Esophagus muscularis mucosa (tissue), 3 donors: ENCODE results near the gene FBXL7.

Source experiments
- POLR2A ChIP-seq: fragments of 450-650 bp; IDR thresholded peaks from one replicate; pipeline ENCODE4 v1.6.1; 2017; ENCODE audit warnings: antibody characterized with exemption, moderate library complexity, mild to moderate bottlenecking, low read depth
- TF ChIP-seq, protein P1 (sequence below), 3 experiments: fragments of 200-600 bp in 2 of 3; fragments of 450-650 bp in 1 of 3; sonication (generic) in 2 of 3; IDR thresholded peaks; one replicate each; pipeline ENCODE4 v1.5.1; 2017 to 2019; ENCODE audit warnings: antibody characterized with exemption in 3 of 3, mild to moderate bottlenecking in 2 of 3, moderate library complexity in 1 of 3

DNA sequence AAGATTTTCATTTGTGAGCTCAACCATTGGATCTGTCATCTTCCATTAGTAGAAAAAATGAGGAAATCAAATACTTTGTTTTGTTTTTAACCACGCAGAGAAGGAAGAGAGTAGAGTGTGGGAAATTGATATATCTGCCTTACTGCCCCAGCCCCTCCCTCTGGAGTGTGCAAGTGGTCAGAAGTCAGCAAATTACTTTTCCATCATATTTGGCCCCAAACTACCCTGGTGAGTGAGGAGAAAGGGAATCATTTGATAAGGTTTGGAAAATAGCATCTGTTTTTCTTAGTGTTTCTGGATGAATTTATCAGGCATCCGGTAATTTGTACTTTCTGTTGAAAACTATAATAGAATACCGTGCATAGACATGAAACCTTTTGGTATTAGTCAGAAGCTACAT is 352.2 kb downstream of the FBXL7 start:
- TF ChIP-seq POLR2A: no peak
- TF ChIP-seq, protein P1, sequence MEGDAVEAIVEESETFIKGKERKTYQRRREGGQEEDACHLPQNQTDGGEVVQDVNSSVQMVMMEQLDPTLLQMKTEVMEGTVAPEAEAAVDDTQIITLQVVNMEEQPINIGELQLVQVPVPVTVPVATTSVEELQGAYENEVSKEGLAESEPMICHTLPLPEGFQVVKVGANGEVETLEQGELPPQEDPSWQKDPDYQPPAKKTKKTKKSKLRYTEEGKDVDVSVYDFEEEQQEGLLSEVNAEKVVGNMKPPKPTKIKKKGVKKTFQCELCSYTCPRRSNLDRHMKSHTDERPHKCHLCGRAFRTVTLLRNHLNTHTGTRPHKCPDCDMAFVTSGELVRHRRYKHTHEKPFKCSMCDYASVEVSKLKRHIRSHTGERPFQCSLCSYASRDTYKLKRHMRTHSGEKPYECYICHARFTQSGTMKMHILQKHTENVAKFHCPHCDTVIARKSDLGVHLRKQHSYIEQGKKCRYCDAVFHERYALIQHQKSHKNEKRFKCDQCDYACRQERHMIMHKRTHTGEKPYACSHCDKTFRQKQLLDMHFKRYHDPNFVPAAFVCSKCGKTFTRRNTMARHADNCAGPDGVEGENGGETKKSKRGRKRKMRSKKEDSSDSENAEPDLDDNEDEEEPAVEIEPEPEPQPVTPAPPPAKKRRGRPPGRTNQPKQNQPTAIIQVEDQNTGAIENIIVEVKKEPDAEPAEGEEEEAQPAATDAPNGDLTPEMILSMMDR (IDR thresholded peaks at IDR 0.05): no peak
